Prostate gland (tissue), 2 donors: ENCODE data around the gene CCR2.

ENCODE experiments used
- POLR2A ChIP-seq: fragments of 450-650 bp; IDR thresholded peaks from one replicate; pipeline ENCODE4 v1.6.1; 2016; ENCODE audit warnings: antibody characterized with exemption, mild to moderate bottlenecking
- POLR2AphosphoS5 ChIP-seq: sonication (generic); formaldehyde crosslinking; IDR thresholded peaks from one replicate; pipeline ENCODE4 v1.6.1; 2017; ENCODE audit warnings: antibody characterized with exemption
- TF ChIP-seq, protein P1 (sequence below), 4 experiments: fragments of 200-600 bp in 2 of 4; fragments of 450-650 bp in 2 of 4; sonication (generic) in 2 of 4; IDR thresholded peaks; 1 replicate in 3 of 4; 2 replicates in 1 of 4; pipeline ENCODE4 v1.5.1; 2016 to 2019; ENCODE audit warnings: antibody characterized with exemption in 4 of 4, mild to moderate bottlenecking in 2 of 4, moderate library complexity in 2 of 4

DNA sequence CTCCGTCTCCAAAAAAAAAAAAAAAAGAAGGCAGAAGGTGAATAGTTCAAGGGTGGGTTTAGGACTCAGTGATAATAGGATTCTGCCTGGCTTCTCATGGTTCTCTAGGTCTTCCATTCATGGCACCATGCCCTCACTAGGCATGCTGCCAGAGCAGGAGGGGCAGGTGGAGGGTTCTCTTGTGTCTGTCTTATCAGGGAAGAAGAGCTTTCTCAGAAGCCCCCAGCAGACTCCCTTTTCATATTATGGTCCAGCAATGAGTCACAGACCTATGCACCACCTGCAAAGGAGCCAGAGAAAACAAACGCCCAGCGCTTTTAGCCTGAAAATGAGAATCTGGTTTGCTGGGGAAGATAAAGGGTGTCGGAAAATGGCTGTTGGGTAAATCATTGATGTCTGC, 3.0 kb downstream of the CCR2 start:
- TF ChIP-seq POLR2A, result no peak
- TF ChIP-seq POLR2AphosphoS5, result no peak
- TF ChIP-seq, protein P1, sequence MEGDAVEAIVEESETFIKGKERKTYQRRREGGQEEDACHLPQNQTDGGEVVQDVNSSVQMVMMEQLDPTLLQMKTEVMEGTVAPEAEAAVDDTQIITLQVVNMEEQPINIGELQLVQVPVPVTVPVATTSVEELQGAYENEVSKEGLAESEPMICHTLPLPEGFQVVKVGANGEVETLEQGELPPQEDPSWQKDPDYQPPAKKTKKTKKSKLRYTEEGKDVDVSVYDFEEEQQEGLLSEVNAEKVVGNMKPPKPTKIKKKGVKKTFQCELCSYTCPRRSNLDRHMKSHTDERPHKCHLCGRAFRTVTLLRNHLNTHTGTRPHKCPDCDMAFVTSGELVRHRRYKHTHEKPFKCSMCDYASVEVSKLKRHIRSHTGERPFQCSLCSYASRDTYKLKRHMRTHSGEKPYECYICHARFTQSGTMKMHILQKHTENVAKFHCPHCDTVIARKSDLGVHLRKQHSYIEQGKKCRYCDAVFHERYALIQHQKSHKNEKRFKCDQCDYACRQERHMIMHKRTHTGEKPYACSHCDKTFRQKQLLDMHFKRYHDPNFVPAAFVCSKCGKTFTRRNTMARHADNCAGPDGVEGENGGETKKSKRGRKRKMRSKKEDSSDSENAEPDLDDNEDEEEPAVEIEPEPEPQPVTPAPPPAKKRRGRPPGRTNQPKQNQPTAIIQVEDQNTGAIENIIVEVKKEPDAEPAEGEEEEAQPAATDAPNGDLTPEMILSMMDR (IDR thresholded peaks at IDR 0.05), result no peak
